Transverse colon (tissue), 4 donors: ENCODE results near the gene LCLAT1.

ENCODE experiments used
- EP300 ChIP-seq: sonication (generic); formaldehyde crosslinking; IDR thresholded peaks from one replicate; pipeline ENCODE4 v1.6.1; 2017; ENCODE audit warnings: antibody characterized with exemption, low read depth
- POLR2AphosphoS5 ChIP-seq, 3 donors: sonication (generic); formaldehyde crosslinking; IDR thresholded peaks; one replicate each; pipeline ENCODE4 v1.6.1; 2016; ENCODE audit warnings: antibody characterized with exemption in 3 of 3
- TF ChIP-seq, protein P1 (sequence below), 5 experiments: fragments of 200-600 bp in 3 of 5; fragments of 450-650 bp in 2 of 5; sonication (generic) in 3 of 5; IDR thresholded peaks; 1 replicate in 2 of 5; 2 replicates in 3 of 5; pipeline ENCODE4 v1.5.1; 2016 to 2017; ENCODE audit warnings: antibody characterized with exemption in 5 of 5, inconsistent platforms in 3 of 5, mild to moderate bottlenecking in 2 of 5, moderate library complexity in 1 of 5

DNA sequence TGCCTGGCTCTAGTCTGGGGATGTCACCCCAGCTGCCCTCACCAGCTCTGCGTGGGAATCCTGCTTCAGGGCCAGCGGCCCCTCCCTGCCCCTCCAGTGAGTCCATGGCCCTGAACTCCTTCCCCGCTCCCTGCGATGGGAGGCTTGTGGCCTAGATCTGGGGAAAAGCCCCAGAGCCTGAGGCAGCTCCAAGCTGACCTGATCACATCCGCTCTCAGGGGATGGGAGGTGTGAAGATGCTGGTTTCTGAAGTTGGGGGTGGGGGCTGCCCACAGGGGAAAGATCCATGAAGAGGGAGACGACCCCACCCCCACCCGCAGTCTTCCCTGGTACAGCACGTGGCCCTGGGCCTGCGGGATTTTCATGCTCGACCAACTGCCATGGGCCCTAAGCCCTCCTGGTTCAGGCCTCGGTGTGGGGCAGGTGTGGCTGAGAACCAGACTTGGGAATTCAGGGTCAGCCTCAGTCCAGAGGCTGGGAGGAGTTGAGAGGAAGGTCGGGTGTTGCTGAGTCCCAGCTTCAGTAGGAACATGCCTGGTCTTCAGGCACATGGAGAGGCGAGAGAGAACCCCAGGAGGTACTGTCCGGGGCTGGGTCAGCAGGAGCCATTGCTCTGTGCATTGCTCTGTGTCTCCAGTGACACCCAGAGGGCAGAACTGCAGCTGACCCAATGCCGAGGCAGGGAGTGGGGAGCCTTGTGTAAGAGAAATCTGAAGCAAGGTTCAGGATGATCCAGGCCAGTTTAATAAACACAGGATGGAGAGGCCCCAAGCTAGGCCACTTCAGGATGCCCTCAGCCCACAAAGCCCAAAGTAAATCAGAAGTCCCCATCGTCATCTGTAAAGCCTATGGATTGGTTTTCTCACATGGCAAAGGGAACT lies 245.1 kb downstream of the LCLAT1 start:
- TF ChIP-seq, protein P1, sequence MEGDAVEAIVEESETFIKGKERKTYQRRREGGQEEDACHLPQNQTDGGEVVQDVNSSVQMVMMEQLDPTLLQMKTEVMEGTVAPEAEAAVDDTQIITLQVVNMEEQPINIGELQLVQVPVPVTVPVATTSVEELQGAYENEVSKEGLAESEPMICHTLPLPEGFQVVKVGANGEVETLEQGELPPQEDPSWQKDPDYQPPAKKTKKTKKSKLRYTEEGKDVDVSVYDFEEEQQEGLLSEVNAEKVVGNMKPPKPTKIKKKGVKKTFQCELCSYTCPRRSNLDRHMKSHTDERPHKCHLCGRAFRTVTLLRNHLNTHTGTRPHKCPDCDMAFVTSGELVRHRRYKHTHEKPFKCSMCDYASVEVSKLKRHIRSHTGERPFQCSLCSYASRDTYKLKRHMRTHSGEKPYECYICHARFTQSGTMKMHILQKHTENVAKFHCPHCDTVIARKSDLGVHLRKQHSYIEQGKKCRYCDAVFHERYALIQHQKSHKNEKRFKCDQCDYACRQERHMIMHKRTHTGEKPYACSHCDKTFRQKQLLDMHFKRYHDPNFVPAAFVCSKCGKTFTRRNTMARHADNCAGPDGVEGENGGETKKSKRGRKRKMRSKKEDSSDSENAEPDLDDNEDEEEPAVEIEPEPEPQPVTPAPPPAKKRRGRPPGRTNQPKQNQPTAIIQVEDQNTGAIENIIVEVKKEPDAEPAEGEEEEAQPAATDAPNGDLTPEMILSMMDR (IDR thresholded peaks at IDR 0.05), result no peak
- TF ChIP-seq POLR2AphosphoS5 (IDR thresholded peaks at IDR 0.05), result no peak
- no peak for TF ChIP-seq EP300
